GM06990 (cell line): Measurements from ENCODE around the gene PLCB3.

ENCODE experiments used
- DNase-seq: peaks from one replicate; pipeline ENCODE4 v3.0.0-alpha.2; 2011; ENCODE audit not compliant: insufficient read length; ENCODE audit errors: extremely low read depth
- H3K27me3 ChIP-seq: replicated peaks from 2 replicates; pipeline ENCODE4 v1.6.0; 2011; ENCODE audit warnings: low read length; ENCODE audit not compliant: control insufficient read depth, insufficient read depth
- H3K36me3 ChIP-seq: 2 replicates; pipeline ENCODE4 v1.5.1; 2011; ENCODE audit warnings: low read length; ENCODE audit not compliant: control insufficient read depth, insufficient read depth
- H3K4me3 ChIP-seq: replicated peaks from 2 replicates; pipeline ENCODE4 v1.5.1; 2011; ENCODE audit warnings: low read depth, mild to moderate bottlenecking, control low read depth, low read length
- TF ChIP-seq, protein P1 (sequence below): IDR thresholded peaks from 2 replicates; pipeline ENCODE4 v1.5.1; 2011; ENCODE audit warnings: low read length, control low read depth, mild to moderate bottlenecking, inconsistent platforms; ENCODE audit not compliant: insufficient read depth, poor library complexity, severe bottlenecking

PLCB3 gene

DNA sequence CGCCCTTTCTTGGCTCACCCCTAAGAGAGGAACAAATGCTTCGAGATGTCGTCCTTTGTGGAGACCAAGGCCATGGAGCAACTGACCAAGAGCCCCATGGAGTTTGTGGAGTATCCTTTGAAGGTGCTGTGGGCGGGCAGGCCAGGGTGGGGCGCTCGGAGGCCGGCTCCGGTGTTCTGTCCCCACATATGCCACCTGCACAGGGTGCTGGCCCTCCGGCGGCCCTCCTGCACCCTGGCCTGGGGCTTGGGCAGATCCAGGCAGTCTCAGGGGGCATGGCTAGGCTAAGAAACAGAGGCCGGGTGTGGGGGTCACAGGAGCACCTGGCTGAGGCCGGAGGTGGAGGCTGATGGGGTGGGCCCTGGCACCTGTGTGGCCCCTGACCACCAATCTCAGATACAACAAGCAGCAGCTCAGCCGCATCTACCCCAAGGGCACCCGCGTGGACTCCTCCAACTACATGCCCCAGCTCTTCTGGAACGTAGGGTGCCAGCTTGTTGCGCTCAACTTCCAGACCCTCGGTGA lies 10.3 kb downstream of the PLCB3 start:
- TF ChIP-seq, protein P1, sequence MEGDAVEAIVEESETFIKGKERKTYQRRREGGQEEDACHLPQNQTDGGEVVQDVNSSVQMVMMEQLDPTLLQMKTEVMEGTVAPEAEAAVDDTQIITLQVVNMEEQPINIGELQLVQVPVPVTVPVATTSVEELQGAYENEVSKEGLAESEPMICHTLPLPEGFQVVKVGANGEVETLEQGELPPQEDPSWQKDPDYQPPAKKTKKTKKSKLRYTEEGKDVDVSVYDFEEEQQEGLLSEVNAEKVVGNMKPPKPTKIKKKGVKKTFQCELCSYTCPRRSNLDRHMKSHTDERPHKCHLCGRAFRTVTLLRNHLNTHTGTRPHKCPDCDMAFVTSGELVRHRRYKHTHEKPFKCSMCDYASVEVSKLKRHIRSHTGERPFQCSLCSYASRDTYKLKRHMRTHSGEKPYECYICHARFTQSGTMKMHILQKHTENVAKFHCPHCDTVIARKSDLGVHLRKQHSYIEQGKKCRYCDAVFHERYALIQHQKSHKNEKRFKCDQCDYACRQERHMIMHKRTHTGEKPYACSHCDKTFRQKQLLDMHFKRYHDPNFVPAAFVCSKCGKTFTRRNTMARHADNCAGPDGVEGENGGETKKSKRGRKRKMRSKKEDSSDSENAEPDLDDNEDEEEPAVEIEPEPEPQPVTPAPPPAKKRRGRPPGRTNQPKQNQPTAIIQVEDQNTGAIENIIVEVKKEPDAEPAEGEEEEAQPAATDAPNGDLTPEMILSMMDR = no peak
- H3K36me3 ChIP-seq = peaks cover 12% of the 10 kb centered on the region

DNA sequence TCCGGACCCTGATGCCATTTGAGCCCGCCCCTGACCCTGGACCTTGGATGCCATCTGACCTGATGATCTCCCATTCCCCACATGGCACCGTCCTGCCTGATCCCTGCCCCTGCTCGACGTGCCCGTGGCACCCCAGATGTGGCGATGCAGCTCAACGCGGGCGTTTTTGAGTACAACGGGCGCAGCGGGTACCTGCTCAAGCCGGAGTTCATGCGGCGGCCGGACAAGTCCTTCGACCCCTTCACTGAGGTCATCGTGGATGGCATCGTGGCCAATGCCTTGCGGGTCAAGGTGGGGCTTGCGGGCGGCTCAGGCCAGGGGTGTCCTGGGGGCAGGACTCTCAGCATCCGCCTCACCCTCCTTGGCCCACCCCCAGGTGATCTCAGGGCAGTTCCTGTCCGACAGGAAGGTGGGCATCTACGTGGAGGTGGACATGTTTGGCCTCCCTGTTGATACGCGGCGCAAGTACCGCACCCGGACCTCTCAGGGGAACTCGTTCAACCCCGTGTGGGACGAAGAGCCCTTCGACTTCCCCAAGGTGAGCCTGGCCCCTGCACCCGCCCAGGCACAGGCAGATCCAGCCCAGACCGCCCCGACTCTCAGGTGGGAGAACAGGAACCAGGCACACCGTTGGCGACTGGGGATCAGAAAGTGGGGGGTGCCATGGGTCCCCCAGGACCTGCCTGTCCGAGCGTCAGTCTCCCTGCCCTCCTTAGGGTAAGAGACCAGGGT lies 11.1 kb downstream of the PLCB3 start:
- H3K4me3 ChIP-seq = no peak overlapping the region
- H3K36me3 ChIP-seq = peaks cover 11% of the 10 kb centered on the region
- H3K27me3 ChIP-seq = no peaks in the 10 kb centered on the region
- no peak for DNase-seq
- TF ChIP-seq, protein P1 = no peak

More for the DNA sequence above, 10.3 kb downstream of the PLCB3 start:
- DNase-seq = no peak
- H3K27me3 ChIP-seq = no peaks in the 10 kb centered on the region
- H3K4me3 ChIP-seq = no peak overlapping the region

DNA sequence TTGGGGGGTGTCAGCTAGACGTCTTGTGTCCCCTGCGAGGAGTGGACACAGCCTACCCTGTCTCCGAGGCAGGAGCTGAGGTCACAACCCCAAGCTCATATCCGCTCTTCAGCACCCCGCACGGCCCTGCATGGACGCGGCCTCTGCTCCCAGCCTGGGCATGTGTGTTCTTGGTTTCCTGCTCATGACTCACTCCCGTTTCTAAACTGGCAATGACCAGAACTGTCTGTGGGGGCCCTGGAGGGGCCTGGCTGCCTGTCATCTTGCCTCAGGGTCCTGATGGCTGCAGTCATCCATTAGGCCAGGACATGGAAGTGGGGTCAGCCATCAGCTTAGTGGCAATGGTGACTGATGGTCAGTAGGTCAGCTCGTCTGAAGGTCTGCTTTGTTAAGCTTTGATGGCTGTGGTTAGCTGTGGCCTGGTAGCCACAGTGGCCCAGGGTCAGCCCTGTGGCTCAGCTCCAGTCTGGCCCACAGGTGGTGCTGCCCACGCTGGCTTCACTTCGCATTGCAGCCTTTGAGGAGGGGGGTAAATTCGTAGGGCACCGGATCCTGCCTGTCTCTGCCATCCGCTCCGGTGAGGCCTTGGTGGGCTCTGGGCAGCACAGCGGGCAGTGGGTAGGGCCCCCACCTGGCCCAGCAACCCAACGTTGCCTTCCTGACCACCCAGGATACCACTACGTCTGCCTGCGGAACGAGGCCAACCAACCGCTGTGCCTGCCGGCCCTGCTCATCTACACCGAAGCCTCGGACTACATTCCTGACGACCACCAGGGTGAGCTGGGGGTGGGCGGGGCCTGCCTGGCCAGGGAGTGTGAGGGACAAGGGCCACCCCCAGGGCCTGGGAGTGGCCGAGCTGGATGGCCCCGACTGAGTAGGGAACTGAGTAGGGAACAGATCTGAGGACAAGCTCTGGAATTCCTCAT lies 12.0 kb downstream of the PLCB3 start:
- TF ChIP-seq, protein P1 = no peak
- no peak overlapping the region for H3K4me3 ChIP-seq
- no peaks in the 10 kb centered on the region for H3K27me3 ChIP-seq
- peaks cover 11% of the 10 kb centered on the region for H3K36me3 ChIP-seq
- no peak for DNase-seq

DNA sequence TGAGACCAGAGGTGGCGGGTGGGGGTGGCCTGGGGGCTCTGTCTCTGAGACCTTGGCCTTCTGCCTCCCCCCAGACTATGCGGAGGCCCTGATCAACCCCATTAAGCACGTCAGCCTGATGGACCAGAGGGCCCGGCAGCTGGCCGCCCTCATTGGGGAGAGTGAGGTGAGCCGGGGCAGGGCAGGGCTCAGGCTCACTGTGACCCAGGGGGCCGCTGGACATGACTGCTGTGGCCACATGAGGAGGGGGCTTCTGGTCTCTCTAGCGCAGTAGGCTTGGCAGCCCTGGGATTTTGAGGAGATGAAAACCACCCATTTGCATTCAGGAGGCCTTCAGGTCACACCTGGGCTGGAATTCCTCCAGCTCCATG lies 12.6 kb downstream of the PLCB3 start:
- DNase-seq = no peak
- peaks cover 8% of the 10 kb centered on the region for H3K36me3 ChIP-seq
- TF ChIP-seq, protein P1 = no peak
- no peak overlapping the region for H3K4me3 ChIP-seq
- H3K27me3 ChIP-seq = no peaks in the 10 kb centered on the region

DNA sequence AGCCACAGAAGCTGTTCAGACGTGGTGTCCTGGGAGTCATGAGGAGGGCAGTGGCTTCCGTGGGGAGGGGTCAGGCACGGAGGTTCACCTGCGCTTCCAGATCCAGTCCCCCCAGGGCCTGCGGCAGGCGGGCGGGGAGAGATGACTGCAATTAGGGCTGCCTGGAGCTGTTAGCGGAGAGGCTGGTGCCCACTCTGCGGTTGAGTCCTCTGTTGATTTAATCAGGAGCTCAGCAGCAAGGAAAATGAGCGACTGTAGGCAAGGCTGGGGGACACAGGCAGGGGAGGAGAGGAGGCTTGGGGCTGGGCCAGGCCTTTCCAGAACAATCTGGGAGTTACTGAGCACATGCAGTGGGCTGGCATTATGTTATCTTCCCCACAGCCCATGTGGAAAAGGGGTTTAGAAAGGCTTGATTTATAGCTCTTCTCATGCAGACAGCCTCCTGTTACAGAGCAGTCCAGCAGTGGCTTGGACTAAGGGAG lies 13.1 kb downstream of the PLCB3 start:
- Histone ChIP-seq H3K4me3 (no peak overlapping the region), H3K27me3 (no peaks in the 10 kb centered on the region), H3K36me3 (peaks cover 8% of the 10 kb centered on the region)
- no peak for DNase-seq
- TF ChIP-seq, protein P1 = no peak
